ENCODE measurements around the gene NPTX1.

DNA sequence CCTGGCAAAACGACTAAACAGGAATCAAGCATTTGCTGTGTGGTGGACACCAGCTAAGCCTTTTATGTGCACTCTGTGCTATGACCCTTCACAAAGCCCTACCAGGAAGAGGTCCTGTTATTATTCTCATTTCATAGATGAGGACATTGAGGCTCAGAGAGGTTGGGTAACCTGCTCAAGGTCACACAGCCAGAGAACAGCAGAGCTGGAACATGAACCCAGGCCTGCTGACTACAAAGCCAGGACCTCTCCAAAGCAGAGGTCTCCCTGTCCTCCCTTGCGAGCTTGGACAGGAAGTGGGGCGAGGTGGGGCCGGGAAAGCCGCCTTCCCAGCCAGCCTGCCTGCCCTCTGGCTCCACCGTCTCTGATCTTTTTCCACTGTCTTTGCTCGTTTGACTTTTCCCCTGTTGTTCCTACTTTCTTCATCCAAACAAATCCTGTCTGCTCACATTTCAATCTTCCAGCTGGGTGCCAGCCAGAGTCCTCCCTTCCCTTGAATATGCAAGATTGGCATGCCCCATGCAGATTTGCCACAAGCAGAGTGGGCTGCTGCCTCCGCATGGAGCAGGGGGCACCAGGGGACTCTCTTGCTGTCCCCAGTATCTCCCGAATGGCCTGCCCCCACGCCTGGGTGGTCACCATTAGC lies 44.5 kb upstream of the NPTX1 start:
- TF ChIP-seq, protein P1, sequence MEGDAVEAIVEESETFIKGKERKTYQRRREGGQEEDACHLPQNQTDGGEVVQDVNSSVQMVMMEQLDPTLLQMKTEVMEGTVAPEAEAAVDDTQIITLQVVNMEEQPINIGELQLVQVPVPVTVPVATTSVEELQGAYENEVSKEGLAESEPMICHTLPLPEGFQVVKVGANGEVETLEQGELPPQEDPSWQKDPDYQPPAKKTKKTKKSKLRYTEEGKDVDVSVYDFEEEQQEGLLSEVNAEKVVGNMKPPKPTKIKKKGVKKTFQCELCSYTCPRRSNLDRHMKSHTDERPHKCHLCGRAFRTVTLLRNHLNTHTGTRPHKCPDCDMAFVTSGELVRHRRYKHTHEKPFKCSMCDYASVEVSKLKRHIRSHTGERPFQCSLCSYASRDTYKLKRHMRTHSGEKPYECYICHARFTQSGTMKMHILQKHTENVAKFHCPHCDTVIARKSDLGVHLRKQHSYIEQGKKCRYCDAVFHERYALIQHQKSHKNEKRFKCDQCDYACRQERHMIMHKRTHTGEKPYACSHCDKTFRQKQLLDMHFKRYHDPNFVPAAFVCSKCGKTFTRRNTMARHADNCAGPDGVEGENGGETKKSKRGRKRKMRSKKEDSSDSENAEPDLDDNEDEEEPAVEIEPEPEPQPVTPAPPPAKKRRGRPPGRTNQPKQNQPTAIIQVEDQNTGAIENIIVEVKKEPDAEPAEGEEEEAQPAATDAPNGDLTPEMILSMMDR (IDR thresholded peaks at IDR 0.05) = no peak
- TF ChIP-seq POLR2A (IDR thresholded peaks at IDR 0.05) (no peak), EP300 (IDR thresholded peaks at IDR 0.05) (no peak)
